Stimulated activated CD8-positive, alpha-beta memory T cell treated with anti-CD3 and anti-CD28 coated beads, Interleukin-2, amount 100 ng/mL, for 1 hour (primary cell): Measurements from ENCODE around the gene PCCB.
A peak's percentile ranks its signal among the peaks of the same experiment; 100 is the strongest.
"Not testable (repeated sequence)": the region's sequence is repeated elsewhere in the genome, so short reads cannot be mapped to it uniquely, and the experiment has no call there.

Experiments used
- DNase-seq, 2 donors: peaks; one replicate each; pipeline ENCODE4 v3.0.0-alpha.2; 2020; ENCODE audit warnings: low read depth in 2 of 2

The PCCB gene

GRCh38 chr3:136250059-136250902 is at the start of gene PCCB:
TSS of gene PCCB (plus strand) at chr3:136250340. CDS start at chr3:136250376, 36 bp downstream.
- peak; percentile 73 to 85 for DNase-seq

- no peak for DNase-seq
Measured at GRCh38 chr3:136207489-136208115, 42.5 kb upstream of the PCCB start.

- no peak for DNase-seq
Measured at GRCh38 chr3:136209921-136210320, 40.2 kb upstream of the PCCB start.

GRCh38 chr3:136211547-136211946 is 38.6 kb upstream of the PCCB start:
- no peak for DNase-seq

GRCh38 chr3:136222746-136223145 is 27.4 kb upstream of the PCCB start:
- DNase-seq, result not testable (repeated sequence)

- DNase-seq, result no peak
Measured at GRCh38 chr3:136232413-136232812, 17.7 kb upstream of the PCCB start.

- DNase-seq, result no peak
Measured at GRCh38 chr3:136235545-136235944, 14.6 kb upstream of the PCCB start.

GRCh38 chr3:136236109-136236508 is 14.0 kb upstream of the PCCB start:
- no peak for DNase-seq

- no peak for DNase-seq
Measured at GRCh38 chr3:136237103-136237502, 13.0 kb upstream of the PCCB start.

- DNase-seq, result no peak
Measured at GRCh38 chr3:136237961-136238649, 12.0 kb upstream of the PCCB start.

GRCh38 chr3:136239094-136239493 is 11.0 kb upstream of the PCCB start:
- DNase-seq, result no peak

- no peak for DNase-seq
Measured at GRCh38 chr3:136245691-136246090, 4.4 kb upstream of the PCCB start.

GRCh38 chr3:136247436-136247835 is 2.7 kb upstream of the PCCB start:
- DNase-seq, result no peak

- no peak for DNase-seq
Measured at GRCh38 chr3:136247855-136248590, 2.1 kb upstream of the PCCB start.

- DNase-seq, result no peak
Measured at GRCh38 chr3:136249091-136249490, 1.0 kb upstream of the PCCB start.

- no peak for DNase-seq
Measured at GRCh38 chr3:136249593-136249992, 547 bp upstream of the PCCB start.

GRCh38 chr3:136250903-136251460 is 842 bp downstream of the PCCB start:
- DNase-seq, result no peak

- DNase-seq, result no peak
Measured at GRCh38 chr3:136251511-136251910, 1.4 kb downstream of the PCCB start.

- DNase-seq, result no peak
Measured at GRCh38 chr3:136255672-136256406, 5.7 kb downstream of the PCCB start.

GRCh38 chr3:136258199-136258598 is 8.1 kb downstream of the PCCB start:
- DNase-seq, result no peak

GRCh38 chr3:136261826-136262225 is 11.7 kb downstream of the PCCB start:
- DNase-seq, result no peak
